RPMI7951 (cell line): ENCODE data around the gene PDIA6. TPM values are rescaled to one million over a fixed set of nuclear protein-coding genes. Genes with fewer than 3 reads are reported as not detected.
"Not testable (repeated sequence)": the region's sequence is repeated elsewhere in the genome, so short reads cannot be mapped to it uniquely, and the experiment has no call there.

ENCODE experiments used
- DNase-seq: peaks from one replicate; pipeline ENCODE4 v3.0.0-alpha.2; 2012; ENCODE audit warnings: low read depth
- total RNA-seq: library from RNA; depleted of rRNA; stranded (reverse); fragments of >200 nt; shearing (Covaris generic); gene quantifications from 2 replicates; pipeline ENCODE4 v1.2.3, GENCODE V29; 2014

PDIA6 gene
- total RNA-seq, 1 experiment from 2014 or later: 538 TPM

GRCh38 chr2:10810202-10811161, 2.1 kb downstream of the PDIA6 start:
- peak; percentile 53 for DNase-seq

- DNase-seq: no peak
Observed at GRCh38 chr2:10806543-10806942, 6.0 kb downstream of the PDIA6 start.

GRCh38 chr2:10805990-10806389, 6.6 kb downstream of the PDIA6 start:
- DNase-seq: not testable (repeated sequence)

DNA sequence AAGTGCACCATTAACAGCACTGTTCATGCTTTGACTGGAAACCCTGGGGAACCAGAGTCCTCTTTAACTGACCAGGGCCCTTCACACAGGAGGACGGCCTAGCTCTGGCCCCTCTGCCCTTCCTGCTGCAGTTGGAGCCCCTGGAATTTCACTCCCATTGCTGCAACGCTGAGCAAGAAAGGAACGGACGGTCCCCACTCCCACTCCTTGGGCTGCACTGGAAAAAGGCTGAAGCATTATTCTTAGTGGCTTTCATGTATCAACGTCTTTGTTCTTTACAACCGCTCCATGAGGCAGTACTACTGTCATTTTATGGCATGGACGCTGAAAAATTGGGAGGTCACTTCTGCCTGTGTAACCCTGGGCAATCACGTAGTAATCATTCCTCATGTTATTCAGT, 9.9 kb downstream of the PDIA6 start:
- no peak for DNase-seq

GRCh38 chr2:10800163-10800562, 12.4 kb downstream of the PDIA6 start:
- no peak for DNase-seq

GRCh38 chr2:10798783-10799182, 13.8 kb downstream of the PDIA6 start:
- no peak for DNase-seq

DNA sequence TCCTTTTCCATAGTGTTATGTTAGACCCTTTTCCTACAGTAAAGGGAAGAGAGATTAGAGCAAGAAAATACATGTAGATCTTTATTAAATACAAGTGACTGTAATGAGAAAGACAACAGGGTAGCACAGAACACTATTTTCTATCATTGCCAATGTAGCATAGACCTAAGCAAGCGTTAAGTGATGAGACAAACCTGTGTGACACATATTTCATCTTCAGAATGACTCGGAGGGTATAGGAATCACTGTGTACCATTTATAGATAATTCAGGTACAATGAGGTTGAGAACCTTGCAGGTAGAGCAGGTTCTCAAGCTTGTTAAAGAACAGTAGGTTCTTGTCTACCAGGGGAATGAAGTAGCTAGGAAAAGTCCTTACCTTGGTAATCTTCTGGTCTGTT, 15.9 kb downstream of the PDIA6 start:
- no peak for DNase-seq

GRCh38 chr2:10795508-10796046, 17.0 kb downstream of the PDIA6 start:
- no peak for DNase-seq

GRCh38 chr2:10794876-10795275, 17.7 kb downstream of the PDIA6 start:
- DNase-seq: no peak

DNA sequence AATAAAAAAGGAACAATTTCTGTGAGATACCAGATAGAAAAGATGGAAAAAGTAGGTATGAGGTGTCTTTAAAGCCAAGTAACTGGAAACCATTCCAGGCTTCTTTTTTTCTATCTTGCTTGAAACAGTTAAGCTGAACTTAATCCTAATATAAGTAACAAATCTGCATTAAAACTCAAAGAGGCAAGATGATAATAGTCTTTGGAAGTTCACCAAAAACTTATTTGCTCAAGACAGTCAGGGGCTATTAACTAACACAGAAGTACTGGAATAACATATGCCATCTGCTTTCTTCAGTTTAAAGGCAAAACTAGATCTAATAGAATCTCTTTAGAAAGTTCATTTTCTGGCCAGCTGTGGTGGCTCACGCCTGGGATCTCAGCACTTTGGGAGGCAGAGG, 18.8 kb downstream of the PDIA6 start:
- DNase-seq: no peak

- DNase-seq: no peak
Observed at GRCh38 chr2:10792660-10793400, 19.8 kb downstream of the PDIA6 start.

- DNase-seq: no peak
Observed at GRCh38 chr2:10792001-10792634, 20.5 kb downstream of the PDIA6 start.

GRCh38 chr2:10790228-10790973, 22.2 kb downstream of the PDIA6 start:
- no peak for DNase-seq

- DNase-seq: no peak
Observed at GRCh38 chr2:10788855-10789254, 23.7 kb downstream of the PDIA6 start.

GRCh38 chr2:10787176-10787968, 25.2 kb downstream of the PDIA6 start:
- no peak for DNase-seq

GRCh38 chr2:10786240-10786982, 26.2 kb downstream of the PDIA6 start:
- DNase-seq: no peak

- no peak for DNase-seq
Observed at GRCh38 chr2:10785260-10785659, 27.3 kb downstream of the PDIA6 start.

DNA sequence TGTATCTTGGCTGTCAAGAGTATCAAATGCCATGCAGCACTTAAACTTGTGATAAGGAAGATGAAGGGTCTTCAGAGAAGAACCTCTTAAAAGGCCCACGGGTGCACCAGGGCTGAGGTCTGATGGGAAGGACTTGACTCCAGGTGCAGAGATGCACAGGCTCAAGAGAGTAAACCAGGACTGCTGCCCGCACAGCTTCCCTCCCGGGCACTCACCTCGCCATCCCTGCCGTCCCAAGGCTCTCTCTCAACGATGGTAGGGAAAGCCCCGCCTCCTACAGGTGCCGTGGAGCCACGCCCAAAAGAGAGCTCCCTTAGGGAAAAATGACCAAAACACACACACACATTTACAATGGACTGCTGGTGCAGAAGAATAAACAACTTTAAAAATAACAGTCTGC, 27.9 kb downstream of the PDIA6 start:
- DNase-seq: no peak

DNA sequence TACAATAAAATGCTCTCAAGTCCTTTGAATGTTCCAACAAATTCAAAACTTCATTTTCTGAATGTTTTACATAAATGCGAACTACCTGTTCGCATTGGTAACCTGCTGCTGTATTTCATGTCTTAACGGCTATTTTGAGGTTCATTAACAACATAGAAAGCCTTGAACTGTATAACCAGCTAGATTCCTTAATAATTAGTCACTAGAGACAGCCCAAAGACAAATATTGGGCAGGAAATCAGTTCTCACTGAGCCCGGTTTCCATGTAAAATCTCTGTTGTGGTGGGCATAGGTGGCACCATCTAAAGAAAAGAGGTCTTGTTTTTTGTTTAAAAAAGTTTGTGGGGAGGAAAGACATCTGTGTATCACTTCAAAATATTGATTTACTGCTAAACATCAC, 29.2 kb downstream of the PDIA6 start:
- DNase-seq: no peak

DNA sequence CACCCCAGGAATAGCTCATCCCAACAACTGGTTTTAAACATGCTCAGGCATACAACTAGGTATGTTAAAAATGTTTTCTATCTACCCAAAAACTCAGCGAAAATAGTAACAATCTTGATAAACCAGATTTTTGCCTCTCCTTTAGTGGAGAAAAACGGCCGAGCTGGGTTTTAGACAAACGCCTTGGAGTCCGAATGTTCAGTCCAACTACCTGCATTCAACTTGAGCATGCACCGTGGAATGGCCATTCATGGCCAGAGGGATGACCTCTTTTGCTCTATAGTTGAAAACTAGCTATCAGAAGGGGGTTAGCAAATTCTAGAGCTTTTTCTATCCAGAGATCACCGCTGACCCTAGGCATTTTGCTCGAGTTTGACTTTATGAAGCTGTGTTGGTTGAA, 30.8 kb downstream of the PDIA6 start:
- DNase-seq: no peak
